HepG2 (cell line): ENCODE results near the gene POLG2. TPM values are rescaled to one million over a fixed set of nuclear protein-coding genes. Genes with fewer than 3 reads are reported as not detected.

Experiments
- ARNT2 ChIP-seq: sonication (generic); formaldehyde crosslinking; IDR thresholded peaks from 2 replicates; pipeline ENCODE4 v1.8.0; 2022; ENCODE audit warnings: mild to moderate bottlenecking, low read depth, missing genetic modification reagents, moderate library complexity
- BHLHE40 ChIP-seq: IDR thresholded peaks from 2 replicates; pipeline ENCODE4 v1.6.1; 2011; ENCODE audit warnings: low read length, improper control_type of control experiment
- FOXA3 ChIP-seq: IDR thresholded peaks from 2 replicates; pipeline ENCODE4 v1.6.1; 2016; ENCODE audit warnings: missing genetic modification reagents, missing compliant biosample characterization
- HIC2 ChIP-seq: sonication (generic); formaldehyde crosslinking; IDR thresholded peaks from 2 replicates; pipeline ENCODE4 v1.9.0; 2022; ENCODE audit warnings: low read depth, missing genetic modification reagents
- IKZF4 ChIP-seq: sonication (generic); formaldehyde crosslinking; IDR thresholded peaks from 2 replicates; pipeline ENCODE4 v1.5.1; 2020; ENCODE audit warnings: borderline replicate concordance, mild to moderate bottlenecking, low read depth, missing genetic modification reagents; ENCODE audit errors: not compliant biosample characterization
- JUNB ChIP-seq: sonication (generic); formaldehyde crosslinking; IDR thresholded peaks from 2 replicates; pipeline ENCODE4 v1.8.0; 2022; ENCODE audit warnings: missing genetic modification reagents, mild to moderate bottlenecking, borderline replicate concordance
- KLF15 ChIP-seq: sonication (generic); formaldehyde crosslinking; IDR thresholded peaks from 2 replicates; pipeline ENCODE4 v1.8.1; 2023; ENCODE audit warnings: borderline replicate concordance, mild to moderate bottlenecking, inconsistent platforms, missing genetic modification reagents, mixed read lengths
- LBX2 ChIP-seq: sonication (generic); formaldehyde crosslinking; IDR thresholded peaks from 2 replicates; pipeline ENCODE4 v1.5.0; 2020; ENCODE audit warnings: missing genetic modification reagents, mild to moderate bottlenecking, borderline replicate concordance
- MAFF ChIP-seq: IDR thresholded peaks from 2 replicates; pipeline ENCODE4 v1.6.1; 2011; ENCODE audit warnings: low read depth, low read length, improper control_type of control experiment
- NFYC ChIP-seq: IDR thresholded peaks from 2 replicates; pipeline ENCODE4 v1.6.1; 2016; ENCODE audit warnings: missing genetic modification reagents, missing compliant biosample characterization
- PLSCR1 ChIP-seq: sonication (generic); formaldehyde crosslinking; IDR thresholded peaks from 2 replicates; pipeline ENCODE4 v1.5.0; 2020; ENCODE audit warnings: missing genetic modification reagents, mild to moderate bottlenecking, borderline replicate concordance
- POGZ ChIP-seq: sonication (generic); formaldehyde crosslinking; IDR thresholded peaks from 2 replicates; pipeline ENCODE4 v1.4.0; 2020; ENCODE audit warnings: mild to moderate bottlenecking, missing genetic modification reagents
- RERE ChIP-seq: IDR thresholded peaks from 2 replicates; pipeline ENCODE4 v1.6.1; 2016; ENCODE audit warnings: low read depth, missing genetic modification reagents, missing compliant biosample characterization
- U2AF1 ChIP-seq: fragments of 200-400 bp; formaldehyde crosslinking; optimal IDR thresholded peaks from 2 replicates; pipeline ENCODE3; 2017; ENCODE audit warnings: mild to moderate bottlenecking, low read depth, low read length
- ZNF136 ChIP-seq: sonication (generic); formaldehyde crosslinking; IDR thresholded peaks from 2 replicates; pipeline ENCODE4 v1.8.1; 2022; ENCODE audit warnings: low read depth, mild to moderate bottlenecking, moderate library complexity, missing genetic modification reagents
- ZNF563 ChIP-seq: sonication (generic); formaldehyde crosslinking; IDR thresholded peaks from 2 replicates; pipeline ENCODE4 v1.8.0; 2022; ENCODE audit warnings: mild to moderate bottlenecking, moderate library complexity, missing genetic modification reagents
- ZNF747 ChIP-seq: sonication (generic); formaldehyde crosslinking; IDR thresholded peaks from 2 replicates; pipeline ENCODE4 v1.8.1; 2023; ENCODE audit warnings: missing genetic modification reagents, mild to moderate bottlenecking, borderline replicate concordance
- ZNF839 ChIP-seq: sonication (generic); formaldehyde crosslinking; IDR thresholded peaks from 2 replicates; pipeline ENCODE4 v1.4.0; 2020; ENCODE audit warnings: missing genetic modification reagents, mild to moderate bottlenecking, borderline replicate concordance
- polyA plus RNA-seq, 8 experiments: library from polyadenylated mRNA; depleted of rRNA in 3 of 8; stranded (reverse) in 7 of 8; unstranded in 1 of 8; fragments of >200 nt; fragmentation: Illumina TruSeq in 4 of 8; extraction: Trizol in 4 of 8; gene quantifications; 2 replicates each; pipeline versions ENCODE4 v1.2.1 to v1.2.3, GENCODE V29; 2011 to 2016; ENCODE audit warnings: low read depth in 4 of 8, missing spikeins in 1 of 8, mixed read lengths in 1 of 8; ENCODE audit not compliant: insufficient read depth in 1 of 8
- total RNA-seq, 5 experiments: library from RNA; depleted of rRNA; stranded (reverse); fragments of >200 nt; fragmentation: Illumina TruSeq; extraction: Trizol; gene quantifications; 2 replicates each; pipeline ENCODE4 v1.2.3, GENCODE V29; 2016; ENCODE audit warnings: low read depth in 1 of 5

Gene POLG2
- total and polyA plus RNA-seq, 2 of the 13 experiments (the other 11 are each of a cell fraction or from before 2014, with no cell fraction given), result 21.1 to 25.5 TPM

GRCh38 chr17:64506576-64507412 is 9.9 kb upstream of the POLG2 start, which contains the start of gene CEP95 (continued):
- TF ChIP-seq PLSCR1 (CRISPR knock-in tag) (no peak; the same call in 1 of the 2 replicates), ZNF839 (peak; percentile 87; the same call in 1 of the 2 replicates), BHLHE40 (peak; percentile 75), HIC2 (no peak), IKZF4 (peak; percentile 79), ZNF747 (CRISPR knock-in tag) (peak; percentile 90), POGZ (CRISPR knock-in tag) (peak; percentile 96), LBX2 (CRISPR knock-in tag) (0 out of 2 replicates have a peak, but pooled peaks have one; percentile 23), JUNB (no peak), ZNF563 (CRISPR knock-in tag) (peak; percentile 94), FOXA3 (CRISPR knock-in tag) (peak; percentile 12; the same call in 1 of the 2 replicates), RERE (peak; percentile 33), U2AF1 (peak; percentile 22), NFYC (peak; percentile 86), ZNF136 (CRISPR knock-in tag) (0 out of 2 replicates have a peak, but pooled peaks have one; percentile 68), KLF15 (CRISPR knock-in tag) (peak; percentile 42; the same call in 1 of the 2 replicates), ARNT2 (CRISPR knock-in tag) (peak; percentile 98), MAFF (no peak)
